Middle frontal gyrus (tissue), 1 donor: ENCODE data around the gene ZFHX3.

Source experiments
- DNase-seq: peaks from one replicate; pipeline ENCODE4 v3.0.0-alpha.2; 2015; ENCODE audit warnings: low spot score; ENCODE audit errors: extremely low spot score

Gene ZFHX3

GRCh38 chr16:73040735-73041402, 7.1 kb downstream of the ZFHX3 start:
- DNase-seq, result no peak

DNA sequence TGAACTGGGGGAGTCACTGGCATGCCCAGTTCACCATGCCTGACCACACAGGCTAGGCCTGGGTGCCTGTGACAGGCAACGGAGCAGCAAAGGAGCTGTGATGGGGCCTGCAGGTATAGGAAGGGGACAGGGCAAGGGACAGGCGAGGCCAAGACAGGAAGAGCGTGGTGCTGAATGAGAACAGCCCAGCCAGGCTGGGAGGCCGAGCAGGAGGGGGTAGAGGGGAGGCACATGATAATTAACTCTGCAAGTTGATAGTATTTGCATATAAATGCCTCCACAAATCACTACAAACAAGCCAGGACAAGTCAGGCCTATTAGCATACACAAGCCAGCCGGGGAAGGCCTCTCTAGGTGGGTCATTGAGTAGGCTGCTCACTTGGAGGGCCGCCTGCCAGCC, 7.8 kb downstream of the ZFHX3 start:
- DNase-seq, result no peak

- DNase-seq, result no peak
Measured at GRCh38 chr16:73037845-73038570, 9.9 kb downstream of the ZFHX3 start.

DNA sequence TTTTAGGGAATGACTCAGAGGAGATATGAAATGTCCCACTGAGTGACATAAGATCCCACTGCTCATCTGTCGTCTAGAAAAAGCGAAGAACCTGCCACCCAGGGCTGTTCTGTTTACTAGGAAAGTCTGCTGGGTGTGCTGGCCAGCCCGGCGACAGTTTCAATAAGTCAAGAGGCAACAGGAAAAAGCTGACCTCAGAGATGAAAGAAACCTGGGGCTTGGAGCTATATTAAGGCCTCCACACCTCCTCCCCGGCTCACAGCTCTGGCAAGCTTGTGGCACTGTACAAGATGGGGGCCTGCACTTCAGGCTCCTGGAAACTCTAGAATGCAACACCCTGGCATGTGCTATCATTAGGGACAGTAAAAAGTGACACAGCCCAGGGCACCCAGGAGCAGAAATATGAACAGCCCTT, 10.6 kb downstream of the ZFHX3 start:
- no peak for DNase-seq

DNA sequence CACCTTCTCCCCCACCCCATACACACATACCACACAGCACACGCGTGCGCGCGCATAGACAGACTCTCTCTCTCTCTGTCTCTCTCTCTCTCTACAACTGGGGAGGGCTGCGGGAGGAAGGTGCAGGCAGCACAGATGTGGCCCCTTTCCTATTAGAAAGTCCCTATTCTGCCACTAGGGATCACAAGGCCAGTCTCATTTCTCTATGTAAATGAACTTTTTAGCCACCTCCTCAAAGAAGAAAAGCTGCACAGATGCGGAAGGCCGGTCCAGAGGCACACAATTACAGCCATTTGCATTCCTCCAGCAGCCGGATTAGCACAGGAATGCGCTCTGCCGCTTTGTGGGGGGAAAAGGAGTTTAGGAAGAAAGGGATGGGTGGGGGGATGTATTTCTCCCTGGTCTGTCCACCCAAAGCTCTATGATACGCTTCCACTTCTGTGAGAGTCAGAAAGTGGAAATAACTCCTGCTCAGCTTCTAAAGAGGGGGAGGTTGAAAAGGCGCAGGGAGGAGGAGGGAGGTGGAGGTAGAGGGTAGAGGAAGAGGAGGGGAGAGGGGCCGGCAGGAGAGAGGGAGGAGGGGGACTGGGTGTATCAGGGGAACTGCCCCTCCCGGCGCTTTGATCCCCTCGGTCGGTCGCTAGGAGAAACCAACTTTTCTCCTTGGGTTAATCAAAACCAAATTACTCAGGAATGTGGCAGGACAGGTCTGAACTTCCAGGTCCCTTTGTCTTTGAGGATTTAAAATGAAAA, 11.7 kb downstream of the ZFHX3 start:
- DNase-seq, result no peak

- DNase-seq, result no peak
Measured at GRCh38 chr16:73034374-73034773, 13.6 kb downstream of the ZFHX3 start.

DNA sequence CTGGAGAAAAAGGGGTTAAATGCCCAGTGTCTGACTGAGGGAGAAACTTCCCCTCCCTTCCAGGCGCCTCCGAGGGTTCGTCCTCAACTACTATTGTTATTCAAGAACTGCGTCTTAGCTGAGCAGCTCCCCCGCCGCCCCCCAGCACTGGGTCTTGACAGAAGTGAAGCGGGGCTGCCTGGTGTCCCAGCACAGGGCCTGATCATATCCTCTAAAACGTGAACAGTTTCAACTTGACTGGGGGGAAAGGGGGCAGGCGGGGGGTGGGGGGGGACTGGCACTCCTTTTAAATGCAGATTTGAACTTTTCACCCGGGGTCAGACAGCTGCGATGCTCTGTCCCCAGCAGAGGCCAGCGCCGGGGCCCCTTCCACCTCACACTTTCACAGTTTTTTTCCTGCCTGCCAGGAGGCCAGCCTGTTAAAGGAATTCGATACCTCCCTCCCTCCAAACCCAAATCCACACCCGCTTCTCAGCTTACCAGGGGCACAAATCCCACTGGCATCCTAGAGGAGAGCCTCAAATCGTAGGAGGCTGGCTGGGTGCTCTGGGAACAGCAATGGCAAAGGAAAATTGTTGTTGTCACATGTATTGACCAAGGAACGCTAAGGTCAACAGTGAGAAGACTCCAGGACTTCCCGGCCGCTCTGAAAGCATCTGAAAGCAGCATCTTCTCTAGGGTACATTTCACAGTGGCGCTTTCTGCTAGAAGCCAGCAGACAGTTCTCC, 14.5 kb downstream of the ZFHX3 start:
- no peak for DNase-seq

GRCh38 chr16:73032541-73033270, 15.2 kb downstream of the ZFHX3 start:
- DNase-seq, result no peak

GRCh38 chr16:73031984-73032383, 15.9 kb downstream of the ZFHX3 start:
- DNase-seq, result no peak

GRCh38 chr16:73031155-73031866, 16.6 kb downstream of the ZFHX3 start:
- no peak for DNase-seq

DNA sequence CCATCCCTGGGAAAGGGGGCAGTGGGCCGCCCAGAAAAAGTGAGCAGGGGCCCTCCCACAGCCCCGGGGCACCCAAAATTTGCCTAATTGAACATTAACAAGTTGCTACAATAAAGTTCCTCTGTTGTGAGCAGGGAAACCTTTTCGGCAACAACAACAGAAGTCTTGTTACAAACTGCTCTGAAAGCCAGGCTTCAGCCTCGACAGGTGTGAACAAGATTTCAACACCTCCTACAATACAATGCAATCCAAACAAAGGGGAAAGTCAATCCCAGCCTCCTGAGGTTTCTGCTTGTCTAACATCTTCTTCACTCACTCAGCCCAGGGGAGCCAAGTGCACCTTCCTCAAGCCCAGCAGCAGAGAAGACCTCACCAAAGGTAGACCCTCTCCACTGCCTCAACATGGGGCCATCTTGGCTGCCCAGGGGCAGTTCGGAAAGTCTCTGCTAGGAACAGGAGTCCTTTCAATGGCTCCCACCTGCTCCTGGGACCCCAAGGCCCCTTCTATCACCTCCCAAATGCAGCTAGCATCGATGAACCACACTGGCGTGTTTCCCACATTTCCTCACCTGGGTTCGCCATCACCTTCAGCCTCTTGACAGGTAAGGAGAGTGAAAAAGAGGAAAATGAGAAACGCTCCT, 19.1 kb downstream of the ZFHX3 start:
- DNase-seq, result no peak

DNA sequence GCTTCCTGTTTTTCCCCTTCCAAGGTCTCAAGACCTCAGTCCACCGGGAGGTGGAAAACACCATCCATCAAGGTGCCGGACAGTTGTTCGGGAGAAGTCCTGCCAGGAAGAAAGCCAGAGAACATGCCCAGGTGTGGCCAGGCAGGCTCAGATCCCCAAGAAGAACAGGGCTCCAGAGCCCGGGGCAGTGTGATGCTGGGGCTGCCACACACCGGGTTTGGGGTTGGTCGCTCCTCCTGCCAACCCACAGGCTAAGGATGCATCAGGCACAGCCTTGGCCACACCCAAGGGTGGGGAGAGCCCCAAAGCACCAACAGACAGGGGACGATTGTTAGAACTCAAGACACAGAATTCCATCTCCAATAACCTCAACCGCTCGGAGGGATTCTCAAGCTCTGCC, 19.7 kb downstream of the ZFHX3 start:
- DNase-seq, result no peak

- no peak for DNase-seq
Measured at GRCh38 chr16:73027685-73028111, 20.2 kb downstream of the ZFHX3 start.

DNA sequence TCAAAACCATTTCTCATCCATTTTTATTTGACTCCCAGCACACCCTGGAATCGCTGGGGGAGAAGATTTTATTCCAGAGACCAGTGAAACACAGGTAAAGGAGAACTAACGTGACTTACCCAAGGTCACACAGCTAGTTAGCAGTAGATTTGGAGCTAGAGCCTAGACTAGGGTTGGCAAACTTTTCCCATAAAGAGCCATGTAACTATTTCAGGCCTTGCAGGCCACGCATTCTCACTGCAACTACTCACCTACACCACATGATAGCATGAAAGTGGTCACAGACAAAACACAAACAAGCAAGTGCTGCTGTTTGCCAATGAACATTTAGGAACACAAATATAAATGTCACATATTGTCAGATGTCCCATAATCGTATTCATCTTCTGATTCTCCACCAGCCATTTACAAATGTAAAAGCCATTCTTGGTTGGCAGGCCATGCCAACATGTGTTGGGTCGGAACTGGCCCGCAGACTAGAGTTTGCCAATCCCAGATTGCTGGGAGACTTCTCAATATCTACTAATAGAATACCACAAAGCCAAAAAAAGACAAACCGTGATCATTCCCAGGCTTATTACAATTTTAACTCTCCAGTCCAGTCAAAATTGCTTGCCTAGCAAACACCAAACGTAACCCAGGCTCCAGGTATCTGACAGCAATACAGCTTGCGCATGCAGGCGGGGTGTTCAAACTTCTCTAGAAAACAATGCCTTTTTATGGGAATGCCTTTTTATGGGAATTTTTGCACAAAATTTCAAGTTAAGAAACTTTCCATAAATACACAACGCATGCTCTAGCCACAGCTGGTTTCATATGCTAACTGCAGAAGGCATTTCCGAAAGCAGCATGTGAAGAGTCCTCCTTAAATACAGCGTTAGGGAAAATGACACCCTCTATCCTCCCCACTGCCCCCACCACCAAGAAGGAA, 20.9 kb downstream of the ZFHX3 start:
- no peak for DNase-seq

- no peak for DNase-seq
Measured at GRCh38 chr16:73025856-73026210, 22.1 kb downstream of the ZFHX3 start.

GRCh38 chr16:73025151-73025855, 22.6 kb downstream of the ZFHX3 start:
- no peak for DNase-seq

DNA sequence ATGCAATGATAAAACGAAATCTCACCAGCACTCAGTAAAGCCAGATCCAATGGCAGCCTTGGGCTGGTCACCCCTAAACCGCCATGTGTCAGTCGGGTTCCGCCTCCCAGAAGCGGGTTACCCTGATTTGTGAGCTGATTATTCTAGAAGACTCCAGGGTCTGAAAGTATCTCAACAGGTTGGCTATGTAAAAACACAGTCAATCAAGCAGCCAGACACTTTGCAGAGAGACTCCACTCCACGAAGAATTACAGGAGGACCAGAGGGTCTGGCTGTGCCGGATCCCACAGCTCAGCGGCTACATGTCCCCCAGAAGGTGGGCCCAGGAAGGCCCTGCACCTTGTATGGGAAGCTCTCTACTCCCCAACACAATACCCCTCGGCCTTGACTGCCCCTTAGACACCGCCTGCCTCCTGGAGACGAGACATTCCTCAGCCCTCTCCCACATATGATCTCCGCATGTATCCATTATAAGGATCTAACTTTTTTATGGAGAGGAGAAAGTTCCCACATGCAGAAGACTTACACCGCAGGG, 23.3 kb downstream of the ZFHX3 start:
- DNase-seq, result no peak
